CD4-positive, alpha-beta T cell (primary cell): Measurements from ENCODE around the gene PHLDB1. TPM values are rescaled to one million over a fixed set of nuclear protein-coding genes. Genes with fewer than 3 reads are reported as not detected.
"Not testable (repeated sequence)": the region's sequence is repeated elsewhere in the genome, so short reads cannot be mapped to it uniquely, and the experiment has no call there.

ENCODE experiments used
- ATAC-seq: fragments of 200-7000 bp; cut with Tn5 transposase; one replicate; pipeline ENCODE4 v1.10.0; 2022; ENCODE audit warnings: mild to moderate bottlenecking; ENCODE audit not compliant: poor library complexity
- CTCF ChIA-PET: fragments of 350-600 bp; sonication (Branson Sonifier 250); formaldehyde crosslinking; loops from one replicate; lab custom pipeline; 2021; ENCODE audit warnings: antibody characterized with exemption, inconsistent platforms; lab: Charles Lee
- POLR2A ChIA-PET: fragments of 350-600 bp; sonication (Branson Sonifier 250); formaldehyde crosslinking; loops from one replicate; lab custom pipeline; 2021; ENCODE audit warnings: antibody characterized with exemption, inconsistent platforms; lab: Charles Lee
- DNase-seq, 14 experiments: peaks; one replicate each; pipeline ENCODE4 v3.0.0-alpha.2; 2013 to 2020; ENCODE audit warnings: mixed read lengths in 2 of 14
- H3K27ac ChIP-seq, 2 donors: one replicate each; pipeline versions ENCODE4 v1.5.1 to v1.7.0; 2013; ENCODE audit warnings: low read length in 2 of 2, low read depth in 1 of 2, mild to moderate bottlenecking in 1 of 2
- H3K27me3 ChIP-seq, 2 experiments: 1 replicate in 1 of 2; 2 replicates in 1 of 2; pipeline versions ENCODE4 v1.6.1 to v1.7.0; 2013; ENCODE audit warnings: low read length in 2 of 2, control low read depth in 1 of 2, mild to moderate bottlenecking in 1 of 2, moderate library complexity in 1 of 2; ENCODE audit not compliant: insufficient read depth in 2 of 2, control insufficient read depth in 1 of 2
- H3K36me3 ChIP-seq: one replicate; pipeline ENCODE4 v1.6.1; 2013; ENCODE audit warnings: low read length, control low read depth; ENCODE audit not compliant: insufficient read depth
- H3K4me1 ChIP-seq: one replicate; pipeline ENCODE4 v1.6.1; 2013; ENCODE audit warnings: low read length, control low read depth; ENCODE audit not compliant: insufficient read depth
- H3K4me3 ChIP-seq: one replicate; pipeline ENCODE4 v1.5.1; 2013; ENCODE audit warnings: mild to moderate bottlenecking, low read length, moderate library complexity
- H3K9me3 ChIP-seq, 2 experiments: 1 replicate in 1 of 2; 2 replicates in 1 of 2; pipeline versions ENCODE4 v1.6.1 to v1.7.0; 2013; ENCODE audit warnings: low read length in 2 of 2, mild to moderate bottlenecking in 2 of 2, control low read depth in 1 of 2, moderate library complexity in 1 of 2; ENCODE audit not compliant: control insufficient read depth in 1 of 2, insufficient read depth in 1 of 2
- H3K27ac Mint-ChIP-seq: one replicate; pipeline ENCODE4 v1.8.0; 2020; ENCODE audit warnings: mixed read lengths
- H3K27me3 Mint-ChIP-seq: one replicate; pipeline ENCODE4 v1.8.0; 2021; ENCODE audit warnings: mixed read lengths
- H3K36me3 Mint-ChIP-seq: one replicate; pipeline ENCODE4 v1.8.0; 2021; ENCODE audit warnings: low read depth, mixed read lengths
- H3K4me1 Mint-ChIP-seq: one replicate; pipeline ENCODE4 v1.8.0; 2021; ENCODE audit warnings: low read depth, mixed read lengths
- H3K4me3 Mint-ChIP-seq: one replicate; pipeline ENCODE4 v1.8.0; 2020; ENCODE audit warnings: mild to moderate bottlenecking, mixed read lengths
- H3K9me3 Mint-ChIP-seq: one replicate; pipeline ENCODE4 v1.8.0; 2020; ENCODE audit warnings: mixed read lengths
- CTCF ChIP-seq: fragments of 200-600 bp; IDR thresholded peaks from one replicate; pipeline ENCODE4 v1.8.0; 2022; ENCODE audit warnings: antibody characterized with exemption, mild to moderate bottlenecking
- intact Hi-C, 2 experiments: fragments of 100-400 bp; cut with DNase I in 1 of 2; cut with micrococcal nuclease in 1 of 2; formaldehyde crosslinking; loops; one replicate each; pipeline versions ENCODE4 v1.15.1 to v1.9.0; 2023 to 2025; cut with DNase I, micrococcal nuclease
- total RNA-seq, 174 experiments: library from RNA in 2 of 174; stranded (reverse) in 2 of 174; gene quantifications; one replicate each; pipeline ENCODE4 v1.2.3 and lab custom pipeline; 2021 to 2026

The PHLDB1 gene
- total RNA-seq, 2 experiments from 2014 or later, result 1.8 to 2.3 TPM

GRCh38 chr11:118610225-118610772, 2.9 kb downstream of the PHLDB1 start:
- H3K9me3 Mint-ChIP-seq, result no peaks in the 10 kb centered on the region
- Histone ChIP-seq H3K9me3 (peaks cover 0 to 3% of the 10 kb centered on the region in 2 experiments), H3K27me3 (peaks cover 0 to 9% of the 10 kb centered on the region in 2 experiments), H3K4me1 (peaks cover 44% of the 10 kb centered on the region), H3K4me3 (peak overlapping the region; percentile 47), H3K36me3 (no peaks in the 10 kb centered on the region), H3K27ac (no peak overlapping the region)
- H3K4me1 Mint-ChIP-seq, result peaks cover 24% of the 10 kb centered on the region
- peak overlapping the region; percentile 78 for H3K4me3 Mint-ChIP-seq
- peaks cover 25% of the 10 kb centered on the region for H3K27me3 Mint-ChIP-seq
- H3K27ac Mint-ChIP-seq, result peak overlapping the region; percentile 72
- ATAC-seq, result no peak
- peak in 4 of 14 experiments; percentile 6 to 49 (median 20) for DNase-seq
- H3K36me3 Mint-ChIP-seq, result no peaks in the 10 kb centered on the region
- intact Hi-C loops, result loop anchor here in 1 of 2 experiments (2.0 kb wide), 1 partner anchor 13 kb away; no protein-coding TSS in a partner anchor
- TF ChIP-seq CTCF, result no peak
- ChIA-PET CTCF (interaction anchor here (0.6 to 4.8 kb wide), 2 partner anchors 15 to 92 kb away, joined by 3 to 27 read pairs; no protein-coding TSS in a partner anchor), POLR2A (interaction anchor here (3.6 kb wide), 1 partner anchor 15 kb away, joined by 20 read pairs; no protein-coding TSS in a partner anchor)

GRCh38 chr11:118610773-118611432, 3.5 kb downstream of the PHLDB1 start:
- H3K27me3 ChIP-seq, result peaks cover 0 to 9% of the 10 kb centered on the region in 2 experiments
- H3K4me3 ChIP-seq, result peak overlapping the region; percentile 47
- peak; percentile 96 for TF ChIP-seq CTCF
- peaks cover 25% of the 10 kb centered on the region for H3K27me3 Mint-ChIP-seq
- H3K27ac Mint-ChIP-seq, result peak overlapping the region; percentile 43
- peaks cover 0 to 3% of the 10 kb centered on the region in 2 experiments for H3K9me3 ChIP-seq
- DNase-seq (peak; percentile 74 to 93 (median 82)), ATAC-seq (peak; percentile 35)
- ChIA-PET CTCF (interaction anchor here (4.8 kb wide), 1 partner anchor 16 kb away, joined by 27 read pairs; no protein-coding TSS in a partner anchor), POLR2A (no interaction called here)
- intact Hi-C loops, result loop anchor here (1.0 to 2.0 kb wide), 3 partner anchors 14 to 39 kb away; partner anchors contain the start of gene ARCN1 (in 1 of the 2)
- H3K4me1 Mint-ChIP-seq, result peaks cover 24% of the 10 kb centered on the region
- H3K4me3 Mint-ChIP-seq, result peak overlapping the region; percentile 85
- no peak overlapping the region for H3K27ac ChIP-seq
- no peaks in the 10 kb centered on the region for H3K36me3 ChIP-seq
- no peaks in the 10 kb centered on the region for H3K9me3 Mint-ChIP-seq
- H3K36me3 Mint-ChIP-seq, result no peaks in the 10 kb centered on the region
- H3K4me1 ChIP-seq, result peaks cover 44% of the 10 kb centered on the region

- peaks cover 24% of the 10 kb centered on the region for H3K4me1 Mint-ChIP-seq
- CTCF ChIA-PET, result interaction anchor here (1.5 to 4.8 kb wide), 2 partner anchors 16 to 48 kb away, joined by 3 to 27 read pairs; no protein-coding TSS in a partner anchor
- peaks cover 44% of the 10 kb centered on the region for H3K4me1 ChIP-seq
- H3K9me3 Mint-ChIP-seq, H3K27ac ChIP-seq, H3K4me3 ChIP-seq, H3K36me3 Mint-ChIP-seq, DNase-seq, H3K27me3 ChIP-seq, POLR2A ChIA-PET, ATAC-seq, H3K36me3 ChIP-seq, H3K9me3 ChIP-seq: not testable (repeated sequence)
- H3K27me3 Mint-ChIP-seq, result peaks cover 25% of the 10 kb centered on the region
- peak overlapping the region; percentile 85 for H3K4me3 Mint-ChIP-seq
- intact Hi-C loops, result loop anchor here (1.0 to 2.0 kb wide), 3 partner anchors 15 to 39 kb away; partner anchors contain the start of gene ARCN1 (in 1 of the 2)
- H3K27ac Mint-ChIP-seq, result peak overlapping the region; percentile 43
Observed at GRCh38 chr11:118611433-118611795, 4.0 kb downstream of the PHLDB1 start.
